HG03103 (cell line): ENCODE data around the gene DEFB128.
"Not testable (repeated sequence)": the region's sequence is repeated elsewhere in the genome, so short reads cannot be mapped to it uniquely, and the experiment has no call there.

Experiments used
- ATAC-seq: cut with Tn5 transposase; IDR thresholded peaks from one replicate; pipeline ENCODE4 v1.9.1; 2021; ENCODE audit warnings: low read depth; ENCODE audit not compliant: unreplicated experiment

Gene DEFB128

GRCh38 chr20:189611-190010 is at the start of gene DEFB128:
TSS of gene DEFB128 (minus strand) at chr20:189711. CDS start at chr20:189623, 88 bp downstream.
- no peak for ATAC-seq

- ATAC-seq, result peak; percentile 52
Observed at GRCh38 chr20:237929-238328, 48.4 kb upstream of the DEFB128 start.

- peak; percentile 67 for ATAC-seq
Observed at GRCh38 chr20:237489-237888, 48.0 kb upstream of the DEFB128 start.

- no peak for ATAC-seq
Observed at GRCh38 chr20:235891-236290, 46.4 kb upstream of the DEFB128 start.

- no peak for ATAC-seq
Observed at GRCh38 chr20:227439-228105, 38.1 kb upstream of the DEFB128 start.

GRCh38 chr20:226958-227357 is 37.4 kb upstream of the DEFB128 start, which contains the start of gene DEFB129:
TSS of gene DEFB129 (plus strand) at chr20:227258. CDS start at chr20:227289, 31 bp downstream.
- ATAC-seq, result no peak

- ATAC-seq, result not testable (repeated sequence)
Observed at GRCh38 chr20:225879-226278, 36.4 kb upstream of the DEFB128 start.

- no peak for ATAC-seq
Observed at GRCh38 chr20:221258-221830, 31.8 kb upstream of the DEFB128 start.

- ATAC-seq, result no peak
Observed at GRCh38 chr20:219290-220115, 30.0 kb upstream of the DEFB128 start.

- ATAC-seq, result no peak
Observed at GRCh38 chr20:217266-217665, 27.8 kb upstream of the DEFB128 start.

- no peak for ATAC-seq
Observed at GRCh38 chr20:215796-216195, 26.3 kb upstream of the DEFB128 start.

GRCh38 chr20:214383-214782 is 24.9 kb upstream of the DEFB128 start:
- no peak for ATAC-seq

- ATAC-seq, result no peak
Observed at GRCh38 chr20:210809-211502, 21.4 kb upstream of the DEFB128 start.

GRCh38 chr20:208942-209566 is 19.5 kb upstream of the DEFB128 start:
- ATAC-seq, result no peak

GRCh38 chr20:203630-204029 is 14.1 kb upstream of the DEFB128 start:
- not testable (repeated sequence) for ATAC-seq

- ATAC-seq, result no peak
Observed at GRCh38 chr20:199996-200395, 10.5 kb upstream of the DEFB128 start.

GRCh38 chr20:198225-198624 is 8.7 kb upstream of the DEFB128 start:
- ATAC-seq, result no peak

GRCh38 chr20:187733-188132 is 1.8 kb downstream of the DEFB128 start:
- ATAC-seq, result no peak

- ATAC-seq, result no peak
Observed at GRCh38 chr20:184288-184687, 5.2 kb downstream of the DEFB128 start.

GRCh38 chr20:168876-169275 is 20.6 kb downstream of the DEFB128 start:
- no peak for ATAC-seq
